HG02571 (cell line): Measurements from ENCODE around the gene TNFAIP3.
"Not testable (repeated sequence)": the region's sequence is repeated elsewhere in the genome, so short reads cannot be mapped to it uniquely, and the experiment has no call there.

ENCODE experiments used
- ATAC-seq: cut with Tn5 transposase; IDR thresholded peaks from one replicate; pipeline ENCODE4 v1.9.1; 2021; ENCODE audit warnings: mild to moderate bottlenecking, moderate library complexity; ENCODE audit not compliant: unreplicated experiment

TNFAIP3 gene

GRCh38 chr6:137866914-137867684, at the start of gene TNFAIP3:
Gene TNFAIP3, plus strand, starts transcription at chr6:137867259. Its CDS starts 3,969 bp downstream, at chr6:137871228.
- ATAC-seq = peak; percentile 72

- ATAC-seq = no peak
Observed at GRCh38 chr6:137818440-137818839, 48.6 kb upstream of the TNFAIP3 start.

GRCh38 chr6:137819740-137820139, 47.3 kb upstream of the TNFAIP3 start:
- ATAC-seq = no peak

GRCh38 chr6:137820425-137820824, 46.6 kb upstream of the TNFAIP3 start:
- ATAC-seq = no peak

GRCh38 chr6:137820952-137821351, 46.1 kb upstream of the TNFAIP3 start:
- no peak for ATAC-seq

GRCh38 chr6:137821491-137821890, 45.6 kb upstream of the TNFAIP3 start:
- no peak for ATAC-seq

GRCh38 chr6:137823826-137824555, 43.1 kb upstream of the TNFAIP3 start:
- no peak for ATAC-seq

GRCh38 chr6:137824556-137824879, 42.5 kb upstream of the TNFAIP3 start:
- ATAC-seq = no peak

- no peak for ATAC-seq
Observed at GRCh38 chr6:137824896-137825295, 42.2 kb upstream of the TNFAIP3 start.

GRCh38 chr6:137827411-137827940, 39.6 kb upstream of the TNFAIP3 start:
- no peak for ATAC-seq

GRCh38 chr6:137827977-137828810, 38.9 kb upstream of the TNFAIP3 start:
- peak; percentile 48 for ATAC-seq

GRCh38 chr6:137829641-137830083, 37.4 kb upstream of the TNFAIP3 start:
- ATAC-seq = no peak

GRCh38 chr6:137830511-137830911, 36.5 kb upstream of the TNFAIP3 start:
- no peak for ATAC-seq

GRCh38 chr6:137832110-137832509, 34.9 kb upstream of the TNFAIP3 start:
- ATAC-seq = no peak

- ATAC-seq = no peak
Observed at GRCh38 chr6:137834508-137834907, 32.6 kb upstream of the TNFAIP3 start.

- no peak for ATAC-seq
Observed at GRCh38 chr6:137836788-137837187, 30.3 kb upstream of the TNFAIP3 start.

- ATAC-seq = not testable (repeated sequence)
Observed at GRCh38 chr6:137838090-137838489, 29.0 kb upstream of the TNFAIP3 start.

- ATAC-seq = not testable (repeated sequence)
Observed at GRCh38 chr6:137838597-137838996, 28.5 kb upstream of the TNFAIP3 start.

GRCh38 chr6:137839076-137839475, 28.0 kb upstream of the TNFAIP3 start:
- ATAC-seq = no peak

- no peak for ATAC-seq
Observed at GRCh38 chr6:137840252-137840651, 26.8 kb upstream of the TNFAIP3 start.

- no peak for ATAC-seq
Observed at GRCh38 chr6:137843211-137843610, 23.8 kb upstream of the TNFAIP3 start.
